GM19035 (cell line): ENCODE results near the gene CCNY.

Experiments
- ATAC-seq: cut with Tn5 transposase; IDR thresholded peaks from one replicate; pipeline ENCODE4 v1.9.1; 2021; ENCODE audit not compliant: unreplicated experiment

CCNY gene

GRCh38 chr10:35379226-35380137 is 43.2 kb downstream of the CCNY start:
- peak; percentile 67 for ATAC-seq

GRCh38 chr10:35382096-35382495 is 45.8 kb downstream of the CCNY start:
- no peak for ATAC-seq

GRCh38 chr10:35384265-35384868 is 48.1 kb downstream of the CCNY start:
- no peak for ATAC-seq

GRCh38 chr10:35386594-35387174 is 50.4 kb downstream of the CCNY start:
- ATAC-seq, result no peak

- peak; percentile 72 for ATAC-seq
Measured at GRCh38 chr10:35387768-35388167, 51.5 kb downstream of the CCNY start.

- ATAC-seq, result no peak
Measured at GRCh38 chr10:35388197-35388596, 51.9 kb downstream of the CCNY start.

- no peak for ATAC-seq
Measured at GRCh38 chr10:35388682-35389081, 52.4 kb downstream of the CCNY start.

GRCh38 chr10:35390161-35390840 is 54.0 kb downstream of the CCNY start:
- no peak for ATAC-seq

GRCh38 chr10:35390843-35391152 is 54.5 kb downstream of the CCNY start:
- no peak for ATAC-seq

- ATAC-seq, result no peak
Measured at GRCh38 chr10:35391153-35391953, 55.0 kb downstream of the CCNY start.

- ATAC-seq, result no peak
Measured at GRCh38 chr10:35391954-35392262, 55.6 kb downstream of the CCNY start.

GRCh38 chr10:35392482-35393228 is 56.3 kb downstream of the CCNY start:
- ATAC-seq, result no peak

- no peak for ATAC-seq
Measured at GRCh38 chr10:35394411-35394851, 58.1 kb downstream of the CCNY start.

- ATAC-seq, result no peak
Measured at GRCh38 chr10:35394934-35395333, 58.6 kb downstream of the CCNY start.

GRCh38 chr10:35396560-35397434 is 60.5 kb downstream of the CCNY start:
- ATAC-seq, result no peak

GRCh38 chr10:35397953-35398352 is 61.6 kb downstream of the CCNY start:
- no peak for ATAC-seq

GRCh38 chr10:35398355-35398754 is 62.0 kb downstream of the CCNY start:
- no peak for ATAC-seq

GRCh38 chr10:35398908-35399307 is 62.6 kb downstream of the CCNY start:
- ATAC-seq, result no peak

GRCh38 chr10:35399414-35400009 is 63.2 kb downstream of the CCNY start:
- ATAC-seq, result no peak
